GM18873 (cell line): ENCODE measurements around the gene SLC2A3.
A peak's percentile ranks its signal among the peaks of the same experiment; 100 is the strongest.
"Not testable (repeated sequence)": the region's sequence is repeated elsewhere in the genome, so short reads cannot be mapped to it uniquely, and the experiment has no call there.

Experiments
- ATAC-seq: cut with Tn5 transposase; IDR thresholded peaks from one replicate; pipeline ENCODE4 v1.9.1; 2021; ENCODE audit warnings: mild to moderate bottlenecking, moderate library complexity, moderate number of reproducible peaks; ENCODE audit not compliant: unreplicated experiment, low FRiP score

Gene SLC2A3

GRCh38 chr12:7953912-7954311, 17.9 kb upstream of the SLC2A3 start:
- not testable (repeated sequence) for ATAC-seq

DNA sequence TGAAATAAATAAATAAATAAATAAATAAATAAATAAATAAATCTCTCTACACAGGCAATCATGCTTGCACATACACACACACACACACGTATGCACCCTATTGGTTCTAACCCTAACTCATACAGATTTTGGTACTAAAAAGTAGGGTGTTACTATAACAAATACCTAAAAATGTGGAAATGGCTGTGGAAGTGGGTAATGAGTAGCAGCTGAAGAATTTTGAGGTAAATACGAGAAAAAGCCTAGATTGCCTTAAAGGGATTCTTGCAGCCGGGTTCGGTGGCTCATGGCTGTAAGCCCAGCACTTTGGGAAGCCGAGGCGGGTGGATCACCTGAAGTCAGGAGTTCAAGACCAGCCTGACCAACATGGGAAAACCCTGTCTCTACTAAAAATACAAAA, 15.7 kb upstream of the SLC2A3 start:
- no peak for ATAC-seq

GRCh38 chr12:7950230-7950943, 14.4 kb upstream of the SLC2A3 start:
- not testable (repeated sequence) for ATAC-seq

DNA sequence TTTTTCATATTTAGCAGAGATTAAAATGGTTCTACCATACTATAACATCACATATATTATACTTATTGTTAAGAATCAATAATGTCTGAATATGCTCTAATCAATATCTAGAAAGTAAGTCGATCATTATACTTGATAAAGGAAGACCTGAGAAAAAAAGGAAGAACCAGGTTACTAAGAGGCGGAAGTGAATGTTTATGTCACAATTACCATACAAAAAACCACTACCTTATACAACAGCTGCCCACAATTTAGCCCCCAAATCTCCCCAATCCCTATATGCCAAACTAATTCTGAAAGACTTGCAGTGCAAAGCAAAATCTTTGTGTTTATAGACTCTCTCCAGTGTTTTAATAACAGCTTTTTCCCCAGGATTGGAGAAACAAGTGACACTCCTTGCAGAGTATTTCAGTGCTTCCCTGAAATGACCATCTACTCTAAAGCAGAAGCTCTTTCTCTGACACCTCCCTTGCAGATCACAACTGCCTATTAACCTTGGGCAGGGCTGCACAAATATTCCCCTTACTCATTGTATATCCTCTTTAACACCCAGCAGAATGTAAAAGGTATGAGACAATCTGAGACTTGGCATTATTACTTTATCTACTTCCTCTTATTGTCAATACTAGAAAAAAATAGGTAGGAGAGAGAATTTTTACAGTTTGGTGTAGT, 12.7 kb upstream of the SLC2A3 start:
- no peak for ATAC-seq

DNA sequence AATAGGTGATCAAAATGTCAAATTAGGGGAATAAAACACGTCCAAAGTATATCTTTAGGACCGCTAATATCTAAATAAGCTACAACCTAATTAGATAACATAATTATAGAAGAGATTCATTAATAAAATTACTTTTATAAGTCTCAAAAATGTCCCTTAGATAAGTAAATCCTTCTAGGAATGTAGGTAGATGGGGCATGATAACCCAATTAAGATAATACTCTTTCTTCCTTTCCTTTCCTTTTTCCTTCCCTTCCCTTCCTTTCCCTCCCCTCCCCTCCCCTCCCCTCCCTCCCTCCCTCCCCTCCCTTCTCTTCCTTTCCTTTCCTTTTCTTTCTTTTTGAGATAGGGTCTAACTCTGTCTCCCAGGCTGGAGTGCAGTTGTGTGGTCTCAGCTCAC, 11.0 kb upstream of the SLC2A3 start:
- no peak for ATAC-seq

GRCh38 chr12:7944760-7945159, 8.8 kb upstream of the SLC2A3 start:
- not testable (repeated sequence) for ATAC-seq

GRCh38 chr12:7940906-7941305, 4.9 kb upstream of the SLC2A3 start:
- ATAC-seq = no peak

DNA sequence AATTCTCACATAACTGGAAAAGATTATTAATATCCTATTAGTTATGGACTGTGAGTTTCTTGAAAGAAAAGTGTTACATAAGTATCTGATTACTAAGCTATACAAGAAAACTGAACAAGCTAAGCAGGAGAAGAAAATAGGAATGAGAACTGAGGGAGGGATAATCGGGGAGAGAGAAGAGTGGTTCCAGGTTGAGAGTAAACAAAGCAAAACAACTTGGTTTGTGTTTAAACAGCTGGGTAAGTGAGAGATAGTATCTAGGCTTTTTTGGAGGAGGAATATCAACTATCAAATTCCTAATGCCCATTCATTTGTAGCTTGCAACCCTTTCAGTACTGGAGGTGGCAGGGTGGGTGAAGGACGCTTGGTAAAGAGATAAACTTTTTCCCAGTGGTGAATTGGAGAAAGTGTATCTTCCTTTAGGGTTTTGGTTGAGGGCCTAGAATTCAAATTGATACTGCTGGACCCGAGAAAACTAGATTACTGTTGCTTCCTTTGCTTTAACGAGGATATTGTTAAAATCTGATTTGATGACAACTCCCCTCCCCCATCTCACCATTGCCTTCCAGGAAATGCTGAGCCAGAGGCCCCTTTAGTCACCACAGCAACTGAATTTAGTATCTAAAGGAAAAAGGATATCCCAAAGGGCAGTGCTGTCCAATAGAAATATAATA, 2.0 kb upstream of the SLC2A3 start:
- ATAC-seq = no peak

GRCh38 chr12:7934889-7935492, 996 bp downstream of the SLC2A3 start:
- no peak for ATAC-seq

DNA sequence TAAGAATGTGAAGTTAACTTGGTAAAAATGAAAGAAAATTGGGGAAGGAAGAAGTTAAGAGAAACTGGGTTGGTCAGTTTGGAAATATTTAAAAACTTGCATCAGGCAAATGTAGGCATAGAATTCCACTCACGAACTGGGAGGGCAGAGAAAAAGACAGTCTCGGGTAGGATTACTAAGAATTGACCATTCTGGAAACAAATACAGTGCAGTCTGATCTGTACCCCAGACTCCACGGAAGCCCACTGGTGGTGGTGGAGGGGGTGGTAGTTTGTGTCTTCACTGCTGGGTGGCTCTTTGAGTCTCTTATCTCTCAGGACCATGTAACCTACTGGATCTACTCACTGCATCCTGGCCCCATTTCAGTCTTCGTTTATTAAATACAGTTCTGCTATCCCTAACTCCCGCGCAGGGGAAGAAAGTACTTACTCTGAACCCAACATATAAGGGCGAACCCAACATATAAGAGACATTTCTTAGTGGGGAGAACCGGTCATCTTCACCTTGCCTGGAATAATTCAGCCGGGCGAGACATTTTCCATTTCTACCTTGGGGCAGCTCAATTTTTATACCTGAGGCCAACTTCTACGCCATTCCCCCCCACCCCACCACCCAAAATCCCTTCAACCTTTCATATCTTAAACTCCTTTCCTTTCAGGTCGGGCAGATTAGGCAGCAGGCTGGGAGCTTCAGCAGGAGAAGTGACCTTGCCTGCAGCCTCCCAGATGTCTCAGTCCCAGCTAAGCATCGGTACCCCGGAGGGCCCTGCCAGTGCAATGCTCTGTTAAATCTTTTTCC, 1.7 kb downstream of the SLC2A3 start:
- no peak for ATAC-seq

- ATAC-seq = peak; percentile 65
Measured at GRCh38 chr12:7933255-7933726, 2.7 kb downstream of the SLC2A3 start.

DNA sequence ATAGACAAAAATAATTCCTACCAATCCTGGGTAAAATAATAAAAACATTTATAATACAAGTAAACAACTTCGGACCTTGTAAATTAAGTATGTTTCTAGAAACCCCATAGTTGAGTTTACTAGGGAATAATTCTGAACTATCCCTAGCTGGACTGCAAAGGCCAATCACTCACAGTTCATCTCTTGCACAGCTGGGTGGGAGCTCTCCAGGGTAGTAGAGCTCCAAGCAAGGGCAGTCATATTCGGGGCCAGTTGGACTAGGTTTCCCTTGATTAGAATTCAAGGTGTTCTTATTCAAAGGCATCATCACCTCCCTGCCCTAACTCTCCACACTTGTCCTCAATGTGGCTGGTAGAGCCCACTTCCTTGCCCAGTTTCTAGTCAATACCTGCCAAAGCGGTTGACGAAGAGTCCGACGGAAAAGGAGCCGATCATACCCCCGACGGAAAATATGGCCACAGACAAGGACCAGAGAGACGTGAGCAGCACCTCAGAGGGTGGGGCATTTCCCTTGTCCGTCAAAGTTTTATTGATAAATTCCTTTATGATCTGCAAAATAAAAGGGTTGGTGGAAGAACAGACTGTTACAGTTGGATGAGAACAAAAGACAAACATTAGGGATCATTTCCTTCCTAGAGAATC, 3.3 kb downstream of the SLC2A3 start:
- ATAC-seq = not testable (repeated sequence)

DNA sequence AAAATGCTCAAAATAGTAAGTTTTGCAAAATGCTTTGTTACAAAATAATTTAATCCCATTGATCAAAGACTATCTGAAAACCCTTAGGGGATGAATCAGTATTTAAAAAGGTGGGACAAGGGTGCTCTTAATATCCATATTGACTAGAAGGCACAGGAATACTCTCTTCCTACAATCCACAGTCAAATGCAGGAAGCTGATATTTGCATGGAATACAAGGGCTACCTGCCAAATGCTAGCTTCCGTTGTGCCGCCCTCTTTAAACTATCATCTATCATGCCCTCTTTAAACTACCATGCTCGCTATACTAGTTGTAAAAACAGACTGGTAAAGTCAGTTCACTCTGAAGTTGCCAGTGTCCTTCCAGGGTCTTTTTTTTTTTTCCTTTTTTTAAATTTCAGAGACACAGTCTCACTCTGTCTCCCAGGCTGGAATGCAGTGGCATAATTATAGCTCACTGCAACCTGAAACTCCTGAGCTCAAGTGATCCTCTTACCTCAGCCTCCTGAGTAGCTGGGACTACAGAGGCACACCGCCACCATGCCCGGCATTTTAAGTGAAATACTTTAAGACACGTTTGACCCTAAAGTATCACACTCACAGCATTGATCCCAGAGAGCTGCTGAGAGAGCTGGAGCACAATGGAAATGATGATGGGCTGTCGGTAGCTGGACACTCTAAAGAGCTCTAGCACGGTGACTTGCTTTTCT, 6.7 kb downstream of the SLC2A3 start:
- ATAC-seq = no peak

DNA sequence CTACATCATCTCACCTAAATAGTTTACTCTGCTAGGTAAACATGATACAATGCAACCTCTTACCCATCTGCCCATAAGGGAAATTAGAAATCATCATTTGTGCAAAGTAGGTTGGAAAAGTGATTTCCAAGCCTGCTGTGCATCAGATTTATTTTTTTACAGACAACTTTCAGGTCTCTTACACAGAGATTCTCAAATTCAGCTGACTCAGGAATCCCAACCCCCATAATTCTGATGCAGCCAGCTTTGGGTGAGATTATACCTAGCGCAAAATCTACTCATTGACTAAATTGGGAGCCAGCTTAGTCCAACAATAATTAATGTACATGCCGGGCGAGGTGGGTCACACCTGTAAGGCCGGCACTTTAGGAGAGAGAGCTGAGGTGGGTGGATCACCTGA, 8.5 kb downstream of the SLC2A3 start:
- ATAC-seq = no peak

- not testable (repeated sequence) for ATAC-seq
Measured at GRCh38 chr12:7926068-7926666, 9.8 kb downstream of the SLC2A3 start.

- no peak for ATAC-seq
Measured at GRCh38 chr12:7923241-7924236, 12.4 kb downstream of the SLC2A3 start.

DNA sequence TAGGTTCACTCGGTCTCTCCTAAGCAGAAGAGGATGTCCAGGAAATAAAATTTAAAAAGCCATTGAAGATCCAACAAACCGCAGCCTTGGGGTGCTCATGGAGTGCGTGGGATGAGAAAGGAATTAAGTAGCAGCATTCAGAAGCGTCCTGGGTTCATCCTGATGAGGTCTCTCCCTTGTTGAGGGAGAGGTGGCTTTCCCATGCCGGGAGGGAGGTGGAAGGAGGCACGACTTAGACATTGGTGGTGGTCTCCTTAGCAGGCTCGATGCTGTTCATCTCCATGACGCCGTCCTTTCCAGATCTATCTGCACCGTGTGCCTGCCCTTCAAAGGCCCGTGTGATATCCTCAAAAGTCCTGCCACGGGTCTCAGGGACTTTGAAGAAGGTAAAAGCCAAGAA, 14.8 kb downstream of the SLC2A3 start:
- ATAC-seq = not testable (repeated sequence)

GRCh38 chr12:7918268-7918590, 17.8 kb downstream of the SLC2A3 start:
- not testable (repeated sequence) for ATAC-seq
